Eye (tissue), 1 donor: ENCODE data around the gene NRXN3.

ENCODE experiments used
- DNase-seq: peaks from one replicate; pipeline ENCODE4 v3.0.0-alpha.2; 2015

The NRXN3 gene

GRCh38 chr14:78170203-78170602 lies at the start of gene NRXN3:
TSS of gene NRXN3 (plus strand) at chr14:78170373. CDS start at chr14:78243094, 72,721 bp downstream.
- DNase-seq: peak; percentile 71

DNA sequence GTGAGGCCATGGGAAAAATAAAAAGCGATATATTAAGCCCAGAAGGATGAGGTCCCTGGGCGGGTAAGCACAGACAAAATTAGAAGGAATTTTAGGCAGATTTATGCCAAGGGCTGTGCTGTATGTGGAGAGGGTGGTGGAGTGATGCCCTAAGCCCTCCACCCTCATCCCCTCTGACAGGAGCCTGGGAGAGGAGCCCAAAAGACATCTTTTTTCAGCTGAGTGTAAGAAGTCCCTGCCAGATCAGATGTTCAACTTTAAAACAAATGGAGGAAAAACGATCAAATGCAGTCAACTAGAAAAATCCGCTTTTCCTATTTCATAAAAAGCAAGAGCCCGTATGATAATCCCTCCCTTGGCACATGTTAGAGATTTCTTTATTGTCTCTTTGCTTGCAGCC lies 47.7 kb upstream of the NRXN3 start:
- DNase-seq: no peak

DNA sequence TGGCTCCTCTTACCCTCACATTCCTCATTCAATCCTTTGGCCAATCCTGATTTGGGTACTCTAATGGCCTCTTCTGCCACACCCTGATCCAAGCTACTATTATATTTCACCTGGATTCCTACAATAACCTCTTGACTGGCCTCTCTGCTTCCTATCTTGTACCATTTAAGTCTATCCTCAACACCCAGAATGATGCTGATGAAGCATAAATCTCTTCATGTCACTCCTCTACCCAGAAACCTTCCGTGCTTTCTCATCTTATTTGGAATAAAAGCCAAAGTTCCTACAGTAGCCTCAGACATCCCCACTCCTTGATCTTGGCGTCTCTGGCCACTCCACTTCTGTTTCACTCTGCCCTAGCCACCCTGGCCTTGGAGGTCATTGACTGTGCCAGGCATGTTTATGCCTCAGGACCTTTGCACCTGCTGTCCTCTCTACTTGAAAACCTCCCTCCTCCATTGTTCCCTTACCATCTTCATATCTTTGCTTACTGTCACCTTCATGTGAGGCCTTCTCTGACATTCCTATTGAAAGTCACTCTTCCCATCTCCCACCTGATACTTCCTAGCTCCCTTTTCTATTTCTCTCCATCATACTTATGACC lies 46.4 kb upstream of the NRXN3 start:
- DNase-seq: no peak

DNA sequence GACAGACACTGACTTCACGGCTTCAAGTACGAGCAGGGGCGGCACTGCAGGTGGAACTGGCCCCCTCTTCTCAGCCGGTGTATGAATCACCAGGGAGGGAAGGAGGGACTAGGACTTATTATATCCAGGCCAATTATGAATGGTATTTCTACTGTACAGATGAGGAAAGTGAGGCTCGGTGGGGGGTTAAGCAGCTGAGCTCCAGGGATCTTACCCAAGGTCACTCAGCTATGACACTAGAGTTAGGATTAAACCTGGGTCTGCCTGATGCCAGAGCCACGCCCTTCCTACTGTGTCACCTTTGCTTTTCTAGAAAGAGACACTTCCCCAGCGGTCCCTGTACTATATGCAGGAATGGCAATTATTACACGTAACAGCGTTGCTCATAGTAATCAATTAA lies 42.2 kb upstream of the NRXN3 start:
- no peak for DNase-seq

GRCh38 chr14:78129375-78129774 lies 40.8 kb upstream of the NRXN3 start:
- no peak for DNase-seq

DNA sequence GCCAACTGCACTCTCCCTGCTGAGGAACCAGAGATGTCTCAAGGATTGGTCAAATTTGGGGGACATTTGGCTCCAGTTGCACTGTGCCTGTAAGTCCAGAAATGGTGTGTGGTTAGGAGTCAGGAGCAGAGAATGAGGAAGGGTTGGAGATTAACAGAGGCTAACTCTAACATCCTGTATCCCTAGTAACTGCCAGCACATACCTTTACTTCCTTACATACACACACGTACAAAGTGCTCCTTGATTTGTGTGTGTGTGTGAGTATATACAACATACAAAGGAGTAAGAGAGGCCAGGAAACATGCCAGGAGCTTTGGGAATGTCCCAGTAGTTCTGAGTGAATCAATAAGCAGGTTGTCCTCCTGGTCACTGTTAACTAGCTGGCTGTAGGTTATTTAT lies 39.8 kb upstream of the NRXN3 start:
- no peak for DNase-seq

DNA sequence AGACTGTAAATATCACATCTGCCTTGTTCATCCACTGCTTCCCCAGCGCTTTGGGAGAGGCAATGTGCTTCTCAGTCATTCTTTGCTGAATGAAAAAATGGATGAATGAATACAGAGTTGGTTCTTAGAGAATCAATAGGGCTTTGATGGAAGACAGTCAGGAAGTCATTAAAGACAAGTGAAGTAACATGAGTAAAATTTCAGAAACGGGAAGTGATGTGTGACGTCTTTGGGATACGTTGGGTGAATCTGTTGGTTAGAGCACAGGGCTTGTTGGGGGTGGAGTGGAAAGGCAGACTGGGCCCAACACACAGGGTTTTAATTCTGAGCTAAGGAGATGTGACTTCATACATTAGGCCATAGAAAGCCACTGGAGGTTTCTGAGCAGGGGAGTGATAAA lies 39.0 kb upstream of the NRXN3 start:
- DNase-seq: no peak

- no peak for DNase-seq
Measured at GRCh38 chr14:78131616-78132015, 38.6 kb upstream of the NRXN3 start.

DNA sequence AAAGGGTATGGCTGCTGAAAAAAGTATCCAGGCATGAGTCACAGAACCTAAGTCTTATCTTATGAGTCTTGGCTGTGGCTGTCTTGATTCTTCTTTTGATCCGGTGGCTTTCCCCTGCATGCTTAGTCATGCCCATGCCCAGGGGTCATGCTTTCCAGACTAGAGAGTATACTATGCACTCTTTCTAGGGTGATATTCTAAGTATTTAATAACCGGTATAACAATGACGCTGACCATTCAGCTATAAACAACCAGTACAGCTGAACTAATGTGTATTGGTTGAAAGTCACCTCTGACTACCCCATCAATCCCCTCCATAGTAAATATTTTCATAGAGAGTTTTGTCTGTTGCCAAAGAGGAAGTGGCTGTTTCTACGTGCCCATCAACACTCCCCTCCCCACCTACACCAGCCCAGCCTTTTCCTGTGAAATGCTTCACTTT lies 34.7 kb upstream of the NRXN3 start:
- no peak for DNase-seq

GRCh38 chr14:78136695-78137094 lies 33.5 kb upstream of the NRXN3 start:
- no peak for DNase-seq

DNA sequence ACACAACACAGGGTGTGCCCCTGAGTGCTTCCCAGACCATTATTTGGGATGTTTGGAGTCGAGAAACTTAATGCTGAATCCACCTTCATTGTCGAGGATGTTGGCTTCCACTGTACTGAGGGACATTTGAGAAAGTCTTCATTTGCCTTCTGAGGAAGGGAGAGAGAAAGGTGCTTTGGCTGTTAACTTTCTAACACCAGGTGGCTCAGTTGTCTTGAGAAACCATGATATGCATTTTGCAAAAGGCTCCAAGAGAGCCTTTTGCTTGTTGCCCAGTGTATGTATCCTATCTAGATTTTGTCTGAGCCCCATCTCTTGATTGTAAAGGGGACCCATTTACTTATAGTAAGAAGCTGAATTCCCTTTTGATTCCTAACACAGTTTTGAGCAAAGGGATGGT lies 28.6 kb upstream of the NRXN3 start:
- DNase-seq: no peak

- no peak for DNase-seq
Measured at GRCh38 chr14:78142998-78143397, 27.2 kb upstream of the NRXN3 start.

DNA sequence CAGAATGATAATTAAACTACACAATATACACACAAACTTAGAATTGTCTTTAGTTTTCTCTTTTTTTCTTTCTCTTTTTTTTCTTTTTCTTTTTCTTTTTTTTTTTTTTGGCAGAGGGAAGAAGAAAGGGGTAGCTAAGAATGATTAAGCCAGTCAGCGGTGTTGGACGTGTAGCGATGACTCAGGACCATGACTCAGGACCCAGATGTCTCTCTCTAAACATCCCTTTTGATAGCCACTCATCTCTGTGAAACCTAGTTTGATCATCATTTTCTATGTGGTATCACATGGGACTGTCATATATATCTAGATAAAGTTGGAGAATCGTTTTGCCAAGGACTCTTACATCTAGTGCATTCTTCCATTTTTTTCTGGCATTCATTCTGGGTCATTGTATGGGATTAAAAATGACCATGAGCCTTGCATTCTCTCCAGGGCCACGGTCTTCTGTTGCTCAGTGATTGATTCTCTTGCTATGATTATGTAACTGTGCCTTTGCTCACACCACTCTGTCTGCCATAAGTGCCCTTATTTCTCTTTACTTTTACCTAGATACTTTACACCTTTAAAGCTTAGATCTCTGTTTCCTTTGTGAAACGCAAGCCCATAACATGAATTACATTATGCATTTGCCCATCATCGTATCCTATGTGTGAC lies 26.6 kb upstream of the NRXN3 start:
- no peak for DNase-seq

GRCh38 chr14:78152201-78153063 lies 17.7 kb upstream of the NRXN3 start:
- peak; percentile 75 for DNase-seq

GRCh38 chr14:78153064-78153341 lies 17.2 kb upstream of the NRXN3 start:
- DNase-seq: no peak

GRCh38 chr14:78154827-78155226 lies 15.3 kb upstream of the NRXN3 start:
- no peak for DNase-seq

- DNase-seq: no peak
Measured at GRCh38 chr14:78156196-78156595, 14.0 kb upstream of the NRXN3 start.

- peak; percentile 62 for DNase-seq
Measured at GRCh38 chr14:78157494-78158437, 12.4 kb upstream of the NRXN3 start.

GRCh38 chr14:78162202-78162601 lies 8.0 kb upstream of the NRXN3 start:
- no peak for DNase-seq

- peak; percentile 64 for DNase-seq
Measured at GRCh38 chr14:78164226-78164853, 5.8 kb upstream of the NRXN3 start.

DNA sequence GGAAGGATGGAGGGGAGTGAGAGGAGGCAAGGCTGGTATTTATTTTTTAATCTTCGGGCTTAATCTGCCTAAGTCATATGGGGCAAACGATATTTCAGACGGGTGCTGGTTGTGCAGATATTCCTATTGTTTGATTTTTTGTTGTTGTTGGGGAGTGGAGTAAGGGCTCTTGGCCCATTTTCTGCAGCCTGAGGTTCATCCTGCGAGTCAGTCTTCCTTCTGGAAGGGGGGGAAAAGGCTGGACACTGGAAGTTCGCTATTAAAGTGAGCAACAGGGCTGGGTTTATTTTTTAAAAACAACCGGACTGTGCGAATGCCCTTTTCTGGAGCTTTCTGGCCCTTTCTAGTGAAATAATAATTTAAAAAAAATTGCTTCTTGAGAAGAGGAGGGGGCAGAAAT lies 2.3 kb downstream of the NRXN3 start:
- DNase-seq: no peak

GRCh38 chr14:78173346-78174035 lies 3.3 kb downstream of the NRXN3 start:
- DNase-seq: no peak
